GM13977 (cell line): ENCODE results near the gene TRIM52.
"Not testable (repeated sequence)": the region's sequence is repeated elsewhere in the genome, so short reads cannot be mapped to it uniquely, and the experiment has no call there.

Experiments used
- DNase-seq: peaks from one replicate; pipeline ENCODE4 v3.0.0; 2012; ENCODE audit warnings: low spot score
- CTCF ChIP-seq: IDR thresholded peaks from 2 replicates; pipeline ENCODE4 v1.5.1; 2012; ENCODE audit warnings: mild to moderate bottlenecking, control low read depth; ENCODE audit not compliant: insufficient read depth; ENCODE audit errors: extremely low read depth, missing control alignments
- in situ Hi-C: fragments of 300-500 bp; cut with MboI; formaldehyde crosslinking; loops from one replicate; pipeline ENCODE4 v1.12.0; 2022; ENCODE audit warnings: low sequenced_read_pairs, low pct_unique_long_range_greater_than_20kb, mixed read lengths, inconsistent platforms; ENCODE audit not compliant: unreplicated experiment

TRIM52 gene

DNA sequence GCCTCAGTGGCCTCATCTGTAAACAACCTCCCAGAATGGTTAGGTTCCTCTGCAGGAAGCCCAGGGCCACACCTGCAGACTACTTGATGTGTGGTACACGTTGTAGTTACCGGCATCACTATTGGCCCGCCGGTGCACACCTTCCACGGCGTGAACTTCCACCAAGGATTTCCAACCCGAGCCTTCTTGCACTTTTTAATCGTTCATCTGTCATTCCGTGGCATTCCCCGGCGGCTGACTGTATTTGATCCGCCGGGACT lies 43.2 kb downstream of the TRIM52 start:
- no peak for TF ChIP-seq CTCF
- no peak for DNase-seq
- in situ Hi-C loops = no loop called here

GRCh38 chr5:181217111-181217802 lies 43.7 kb downstream of the TRIM52 start:
- peak; percentile 15 for TF ChIP-seq CTCF
- DNase-seq = no peak
- in situ Hi-C loops = no loop called here

GRCh38 chr5:181215997-181216989 lies 44.6 kb downstream of the TRIM52 start:
- no peak for DNase-seq
- no peak for TF ChIP-seq CTCF
- in situ Hi-C loops = no loop called here

- DNase-seq, in situ Hi-C loops: not testable (repeated sequence)
These were observed 46.7 kb downstream of the TRIM52 start for GRCh38 chr5:181214249-181214648.

- in situ Hi-C loops = no loop called here
- DNase-seq = no peak
- no peak for TF ChIP-seq CTCF
These were observed 48.0 kb downstream of the TRIM52 start for GRCh38 chr5:181212934-181213333.

DNA sequence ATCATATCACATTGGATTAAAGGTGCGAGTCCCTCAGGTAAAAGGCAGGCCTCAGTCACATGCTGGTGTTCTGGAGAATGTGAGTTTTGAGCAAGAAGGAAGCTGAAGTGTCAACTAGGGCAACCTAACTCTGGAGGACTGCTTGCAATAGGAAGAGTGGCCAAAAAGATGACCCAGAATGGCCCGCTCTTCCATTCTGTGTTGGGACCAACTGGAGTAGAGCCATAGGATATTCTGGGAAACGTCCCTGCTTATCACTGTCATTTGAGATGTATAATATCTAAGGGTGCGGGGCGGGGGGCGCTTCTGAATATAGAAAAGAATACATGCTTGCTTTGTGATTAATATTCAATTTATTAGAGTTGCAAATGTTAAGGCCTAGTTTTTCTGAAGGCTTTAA lies 48.9 kb downstream of the TRIM52 start:
- in situ Hi-C loops = no loop called here
- no peak for DNase-seq
- TF ChIP-seq CTCF = no peak

DNA sequence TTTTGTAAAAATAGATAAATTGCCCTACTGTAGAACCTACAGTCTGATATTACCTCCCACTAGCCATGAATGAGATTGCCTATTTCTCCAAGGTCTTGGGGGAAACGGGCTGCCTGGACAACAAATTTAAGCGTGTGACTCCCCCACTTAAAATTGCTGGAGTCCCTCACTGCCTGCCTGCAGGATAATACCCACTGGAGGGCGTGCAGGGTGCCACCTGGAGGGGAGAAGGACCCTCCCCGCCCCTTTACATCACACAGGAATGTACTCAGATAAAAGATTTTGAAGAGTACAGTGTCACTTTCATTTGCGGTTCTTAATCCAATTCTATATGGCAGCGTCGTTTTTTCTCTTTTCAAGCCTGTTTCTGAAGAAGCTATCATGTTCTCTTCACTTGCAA lies 49.7 kb downstream of the TRIM52 start:
- DNase-seq = no peak
- in situ Hi-C loops = no loop called here
- peak; percentile 11 for TF ChIP-seq CTCF

DNA sequence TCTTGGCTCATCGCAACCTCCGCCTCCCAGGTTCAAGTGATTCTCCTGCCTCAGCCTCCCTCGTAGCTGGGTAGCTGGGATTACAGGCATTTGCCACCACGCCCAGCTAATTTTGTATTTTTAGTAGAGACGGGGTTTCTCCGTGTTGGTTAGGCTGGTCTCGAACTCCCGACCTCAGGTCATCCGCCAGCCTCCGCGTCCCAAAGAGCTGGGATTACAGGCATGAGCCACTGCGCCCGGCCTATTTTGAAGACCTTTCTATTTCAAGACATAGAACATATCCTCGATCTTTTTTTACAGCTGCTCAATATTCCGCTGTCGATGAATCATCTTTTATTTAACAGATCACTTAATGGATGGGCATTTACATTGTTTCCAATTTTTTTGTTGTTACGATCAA lies 50.2 kb downstream of the TRIM52 start:
- in situ Hi-C loops = not testable (repeated sequence)

DNA sequence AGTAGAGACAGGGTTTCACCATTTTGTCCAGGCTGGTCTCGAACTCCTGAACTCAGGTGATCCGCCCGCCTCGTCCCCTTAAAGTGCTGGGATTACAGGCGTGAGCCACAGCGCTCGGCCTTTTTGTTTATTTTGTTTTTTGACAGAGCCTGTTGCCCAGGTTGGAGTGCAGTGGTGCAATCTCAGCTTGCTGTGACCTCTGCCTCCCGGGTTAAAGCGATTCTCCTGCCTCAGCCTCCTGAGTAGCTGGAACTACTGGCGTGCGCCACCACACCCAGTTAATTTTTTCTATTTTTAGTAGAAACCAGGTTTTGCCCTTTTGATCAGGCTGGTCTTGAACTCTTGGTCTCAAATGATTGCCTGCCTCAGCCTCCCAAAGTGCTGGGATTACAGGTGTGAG lies 50.8 kb downstream of the TRIM52 start:
- in situ Hi-C loops, DNase-seq: not testable (repeated sequence)

More for the DNA sequence above, 50.2 kb downstream of the TRIM52 start:
- DNase-seq = not testable (repeated sequence)

DNA sequence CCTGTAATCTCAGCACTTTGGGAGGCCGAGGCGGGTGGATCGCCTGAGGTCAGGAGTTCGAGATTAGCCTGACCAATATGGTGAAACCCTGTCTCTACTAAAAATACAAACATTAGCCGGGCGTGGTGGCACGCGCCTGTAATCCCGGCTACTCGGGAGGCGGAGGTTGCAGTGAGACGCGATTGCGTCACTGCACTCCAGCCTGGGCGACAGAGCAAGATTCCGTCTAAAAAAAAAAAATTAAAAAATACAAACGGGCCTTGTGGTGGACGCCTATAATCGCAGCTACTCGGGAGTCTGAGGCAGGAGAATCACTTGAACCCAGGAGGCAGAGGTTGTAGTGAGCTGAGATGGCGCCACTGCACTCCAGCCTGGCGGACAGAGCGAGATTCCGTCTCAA lies 51.9 kb downstream of the TRIM52 start:
- in situ Hi-C loops, DNase-seq: not testable (repeated sequence)
